NCI-H1417 treated with DMSO at 0.1 percent for 48 hours (cell line): Measurements from ENCODE around the gene RPL18.

Experiments
- DNase-seq: peaks from one replicate; lab custom pipeline; 2025; lab: John Stamatoyannopoulos, UW

RPL18 gene

GRCh38 chr19:48630296-48631063, 11.5 kb upstream of the RPL18 start:
- no peak for DNase-seq

DNA sequence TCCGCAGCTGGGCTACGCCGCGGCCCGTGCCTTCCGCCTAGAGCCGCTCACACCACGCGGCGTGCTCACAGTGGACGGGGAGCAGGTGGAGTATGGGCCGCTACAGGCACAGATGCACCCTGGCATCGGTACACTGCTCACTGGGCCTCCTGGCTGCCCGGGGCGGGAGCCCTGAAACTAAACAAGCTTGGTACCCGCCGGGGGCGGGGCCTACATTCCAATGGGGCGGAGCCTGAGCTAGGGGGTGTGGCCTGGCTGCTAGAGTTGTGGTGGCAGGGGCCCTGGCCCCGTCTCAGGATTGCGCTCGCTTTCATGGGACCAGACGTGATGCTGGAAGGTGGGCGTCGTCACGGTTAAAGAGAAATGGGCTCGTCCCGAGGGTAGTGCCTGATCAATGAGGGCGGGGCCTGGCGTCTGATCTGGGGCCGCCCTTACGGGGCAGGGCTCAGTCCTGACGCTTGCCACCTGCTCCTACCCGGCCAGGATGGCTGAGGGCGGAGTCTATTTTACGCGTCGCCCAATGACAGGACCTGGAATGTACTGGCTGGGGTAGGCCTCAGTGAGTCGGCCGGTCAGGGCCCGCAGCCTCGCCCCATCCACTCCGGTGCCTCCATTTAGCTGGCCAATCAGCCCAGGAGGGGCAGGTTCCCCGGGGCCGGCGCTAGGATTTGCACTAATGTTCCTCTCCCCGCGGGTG, 10.8 kb upstream of the RPL18 start:
- no peak for DNase-seq

- no peak for DNase-seq
Observed at GRCh38 chr19:48629297-48629598, 10.3 kb upstream of the RPL18 start.

DNA sequence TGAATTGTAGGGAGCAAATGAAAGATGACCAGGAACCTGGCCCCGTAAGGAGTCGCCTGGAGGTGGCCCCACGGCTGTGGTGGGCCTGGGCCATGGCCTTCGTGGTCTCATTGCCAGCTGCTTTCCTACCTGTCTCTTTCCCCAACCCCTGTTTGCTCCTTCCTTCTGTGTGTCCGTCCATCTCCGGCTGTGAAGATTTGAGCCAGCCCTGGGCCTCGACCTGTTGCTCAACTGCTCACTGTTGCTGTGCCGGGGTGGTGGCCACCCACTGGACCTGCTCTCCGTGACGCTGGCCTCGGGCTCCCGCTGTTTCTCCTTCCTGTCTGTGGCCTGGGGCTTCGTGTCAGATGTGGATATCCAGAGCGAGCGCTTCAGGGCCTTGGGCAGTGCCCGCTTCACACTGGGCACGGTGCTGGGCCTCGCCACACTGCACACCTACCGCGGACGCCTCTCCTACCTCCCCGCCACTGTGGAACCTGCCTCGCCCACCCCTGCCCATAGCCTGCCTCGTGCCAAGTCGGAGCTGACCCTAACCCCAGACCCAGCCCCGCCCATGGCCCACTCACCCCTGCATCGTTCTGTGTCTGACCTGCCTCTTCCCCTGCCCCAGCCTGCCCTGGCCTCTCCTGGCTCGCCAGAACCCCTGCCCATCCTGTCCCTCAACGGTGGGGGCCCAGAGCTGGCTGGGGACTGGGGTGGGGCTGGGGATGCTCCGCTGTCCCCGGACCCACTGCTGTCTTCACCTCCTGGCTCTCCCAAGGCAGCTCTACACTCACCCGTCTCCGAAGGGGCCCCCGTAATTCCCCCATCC, 9.7 kb upstream of the RPL18 start:
- DNase-seq, result no peak

GRCh38 chr19:48627865-48628314, 8.9 kb upstream of the RPL18 start:
- DNase-seq, result no peak

DNA sequence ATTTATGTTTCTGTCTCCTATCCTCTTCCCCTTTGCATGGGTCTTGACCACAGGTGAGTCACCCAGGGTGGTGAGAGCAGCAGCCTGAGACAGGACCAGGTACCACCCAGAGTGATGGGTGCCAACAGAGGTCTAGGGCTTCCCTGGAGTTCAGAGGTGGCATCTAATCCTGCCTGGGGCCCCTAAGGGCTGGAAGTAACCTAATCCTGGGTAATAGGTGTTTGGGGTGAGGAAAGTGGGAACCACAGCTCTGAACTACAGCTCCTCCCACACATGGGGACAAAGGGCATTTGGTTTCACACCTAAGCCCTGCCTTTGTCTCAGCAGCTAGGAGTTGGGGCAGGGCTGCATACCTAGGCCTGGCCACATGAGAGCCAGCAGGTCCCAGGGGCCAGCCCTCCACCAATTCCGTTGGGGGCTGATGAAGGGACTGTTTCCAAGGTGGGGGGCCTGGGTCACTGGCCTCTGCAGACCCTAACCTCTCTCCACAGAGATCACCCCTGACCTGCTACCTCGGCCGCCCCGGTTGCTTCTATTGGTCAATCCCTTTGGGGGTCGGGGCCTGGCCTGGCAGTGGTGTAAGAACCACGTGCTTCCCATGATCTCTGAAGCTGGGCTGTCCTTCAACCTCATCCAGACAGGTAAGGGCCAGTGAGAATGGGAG, 8.4 kb upstream of the RPL18 start:
- no peak for DNase-seq

- no peak for DNase-seq
Observed at GRCh38 chr19:48625891-48626327, 6.9 kb upstream of the RPL18 start.

- no peak for DNase-seq
Observed at GRCh38 chr19:48624791-48625723, 6.1 kb upstream of the RPL18 start.

GRCh38 chr19:48624067-48624594, 5.2 kb upstream of the RPL18 start:
- peak; percentile 73 for DNase-seq

GRCh38 chr19:48623556-48624066, 4.6 kb upstream of the RPL18 start:
- DNase-seq, result no peak

DNA sequence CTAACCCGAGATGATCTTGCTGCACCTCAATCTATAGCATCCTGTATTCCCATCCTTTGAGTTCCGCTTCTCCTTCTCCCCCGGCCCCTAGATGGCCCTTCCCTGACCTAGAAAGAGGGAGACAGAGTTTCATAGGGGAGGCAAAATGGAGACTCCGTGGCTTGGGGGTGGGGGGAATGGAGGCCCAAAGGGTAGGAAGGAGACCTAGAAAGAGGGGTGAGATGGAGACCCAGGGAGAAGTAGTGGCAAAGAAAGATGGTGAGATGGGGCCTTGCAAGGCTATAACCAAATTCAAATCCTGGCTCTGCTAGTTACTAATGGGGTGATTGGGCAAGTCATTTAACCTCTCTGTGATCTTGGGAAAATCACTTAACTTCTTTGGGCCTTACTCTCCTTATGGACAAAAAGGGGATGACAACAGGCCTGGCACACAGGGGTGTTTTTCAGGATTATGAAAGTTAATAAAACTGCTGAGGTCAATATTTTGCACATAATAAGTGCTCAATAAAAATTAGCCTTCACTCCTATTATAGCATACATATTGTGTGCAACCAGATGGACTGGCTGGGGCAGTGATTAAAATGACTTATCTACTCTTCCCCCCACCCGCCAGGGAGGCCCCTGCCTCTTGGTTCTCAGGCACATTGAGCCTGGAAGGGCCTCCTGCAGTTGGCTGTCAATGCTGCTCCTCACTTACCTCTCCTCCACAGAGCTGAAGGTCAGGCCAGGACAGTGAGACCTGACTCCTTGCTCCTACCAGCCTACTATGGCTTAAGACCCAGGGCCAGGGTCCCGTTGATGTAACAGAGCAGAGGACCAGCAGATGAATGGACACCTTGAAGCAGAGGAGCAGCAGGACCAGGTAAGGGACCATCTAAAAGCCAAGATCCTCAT, 961 bp upstream of the RPL18 start:
- DNase-seq, result no peak

DNA sequence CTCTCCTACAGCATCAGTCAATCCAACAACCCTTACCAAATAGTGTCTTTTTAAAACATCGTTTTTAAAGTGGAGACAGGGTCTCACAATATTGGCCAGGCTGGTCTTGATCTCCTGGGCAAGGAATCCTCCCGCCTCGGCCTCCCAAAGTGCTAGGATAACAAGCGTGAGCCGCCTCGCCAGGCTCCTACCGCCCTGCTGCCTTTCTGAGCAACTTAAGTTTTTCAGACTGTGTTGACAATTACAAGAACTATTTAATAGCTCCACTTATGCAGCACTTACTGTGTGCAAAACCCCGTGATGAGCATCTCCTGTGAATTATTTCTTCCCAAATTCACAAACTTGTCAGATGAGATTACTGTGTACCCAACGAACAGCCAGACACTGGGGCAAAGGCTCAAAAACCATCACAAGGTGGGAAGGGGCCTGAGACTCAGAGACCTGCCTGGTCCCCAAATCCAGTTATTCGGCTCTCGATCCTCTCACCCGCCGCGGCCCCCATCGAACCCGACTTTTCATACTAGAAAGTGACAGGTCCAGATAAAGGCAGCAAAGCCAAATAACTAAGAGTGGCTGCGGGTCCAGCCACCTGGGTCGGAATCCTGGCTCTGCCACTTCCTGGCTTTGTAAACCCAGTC, 581 bp downstream of the RPL18 start:
- DNase-seq, result no peak

DNA sequence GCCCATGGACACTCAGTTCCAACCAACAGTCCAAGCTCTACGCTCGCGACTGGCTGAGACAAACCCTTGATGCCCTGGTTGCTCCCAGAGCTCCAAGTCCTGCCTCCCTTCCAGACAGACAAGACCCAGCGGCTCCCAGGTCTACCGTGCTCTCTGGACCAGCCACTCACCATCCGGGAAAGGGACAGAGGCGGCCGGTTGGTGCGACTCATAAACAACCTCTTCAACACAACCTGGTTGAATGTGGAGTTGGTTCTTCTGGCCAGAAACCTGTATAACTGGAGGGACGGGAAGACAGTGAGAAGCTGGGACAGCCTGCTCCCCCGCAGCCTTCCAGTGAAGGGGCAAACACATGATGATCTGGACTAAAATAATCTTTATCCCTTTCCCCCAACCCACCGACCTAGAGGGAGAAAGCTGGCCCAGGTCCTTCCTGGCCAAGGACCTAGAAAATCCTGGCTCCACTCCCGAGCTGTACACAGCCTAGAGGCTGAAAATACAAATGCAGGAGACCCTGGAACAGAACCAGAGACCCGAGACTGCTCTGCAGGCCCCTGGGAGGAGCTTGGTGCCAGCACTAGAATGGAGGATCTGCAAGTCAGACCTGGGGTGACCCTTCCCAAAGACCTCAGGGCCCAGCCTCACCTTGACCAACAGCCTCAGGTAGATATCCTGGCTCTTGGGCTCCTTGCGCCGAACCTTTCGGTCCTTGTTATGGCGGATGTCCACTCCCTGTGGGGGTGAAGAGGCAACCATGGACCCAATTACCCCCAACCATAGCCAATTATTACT, 1.6 kb downstream of the RPL18 start:
- no peak for DNase-seq

DNA sequence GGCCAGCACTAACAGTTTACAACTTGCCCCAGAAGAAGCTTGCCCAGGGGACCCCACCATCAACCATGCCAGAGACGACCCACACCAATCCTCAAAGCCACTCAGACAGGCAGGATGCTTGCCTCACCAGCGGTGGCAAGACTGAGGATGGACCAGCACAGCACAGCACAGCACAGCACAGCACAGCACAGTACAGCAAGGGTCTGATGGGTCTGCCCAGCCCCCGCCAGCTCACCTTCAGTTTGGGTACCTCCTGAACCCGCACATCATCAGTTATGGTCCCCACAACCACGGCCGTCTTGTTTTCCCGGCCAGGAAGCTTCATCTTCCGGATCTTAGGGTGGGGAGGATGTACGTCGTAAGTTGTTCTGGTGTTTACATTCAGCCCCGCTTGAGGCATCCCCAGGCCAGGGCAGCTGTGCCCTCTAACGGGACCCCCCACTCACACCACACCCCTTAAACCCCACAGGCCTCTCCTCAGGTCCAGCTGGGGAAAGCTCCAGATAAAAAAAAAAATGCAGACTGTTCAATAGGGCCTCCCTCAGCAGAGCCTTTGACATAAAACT, 2.4 kb downstream of the RPL18 start:
- no peak for DNase-seq

- no peak for DNase-seq
Observed at GRCh38 chr19:48616041-48616436, 2.9 kb downstream of the RPL18 start.

GRCh38 chr19:48615231-48616040, 3.5 kb downstream of the RPL18 start:
- DNase-seq, result no peak
